SJSA1 (cell line): ENCODE data around the gene GFI1. TPM values are rescaled to one million over a fixed set of nuclear protein-coding genes. Genes with fewer than 3 reads are reported as not detected.

ENCODE experiments used
- DNase-seq, 2 experiments: peaks; one replicate each; pipeline ENCODE4 v3.0.0-alpha.2; 2015 to 2020; ENCODE audit warnings: low spot score in 2 of 2, low read depth in 1 of 2
- H3K27ac ChIP-seq: fragments of 250-450 bp; sonication (Bioruptor Pico); 2 replicates; pipeline ENCODE4 v1.5.1; 2020; ENCODE audit warnings: mild to moderate bottlenecking, moderate library complexity
- H3K27me3 ChIP-seq: fragments of 250-450 bp; sonication (Bioruptor Pico); replicated peaks from 2 replicates; pipeline ENCODE4 v1.5.1; 2020; ENCODE audit warnings: mild to moderate bottlenecking, moderate library complexity
- H3K36me3 ChIP-seq: fragments of 250-450 bp; sonication (Bioruptor Pico); 2 replicates; pipeline ENCODE4 v1.5.1; 2020; ENCODE audit warnings: mild to moderate bottlenecking
- H3K4me1 ChIP-seq: fragments of 250-450 bp; sonication (Bioruptor Pico); replicated peaks from 2 replicates; pipeline ENCODE4 v1.6.1; 2021; ENCODE audit warnings: mild to moderate bottlenecking
- H3K4me3 ChIP-seq: fragments of 250-450 bp; sonication (Bioruptor Pico); 2 replicates; pipeline ENCODE4 v1.5.1; 2020; ENCODE audit warnings: mild to moderate bottlenecking
- H3K9me3 ChIP-seq: fragments of 250-450 bp; sonication (Bioruptor Pico); replicated peaks from 2 replicates; pipeline ENCODE4 v1.5.1; 2020; ENCODE audit warnings: mild to moderate bottlenecking
- total RNA-seq: library from RNA; depleted of rRNA; stranded (reverse); fragments of >200 nt; shearing (Covaris generic); gene quantifications from 2 replicates; pipeline ENCODE4 v1.2.3, GENCODE V29; 2014

The GFI1 gene
- total RNA-seq, 1 experiment from 2014 or later: not detected

- DNase-seq: no peak
- Histone ChIP-seq H3K27ac (no peak overlapping the region), H3K4me1 (no peaks in the 10 kb centered on the region)
Measured at GRCh38 chr1:92503043-92503925, 16.6 kb upstream of the GFI1 start.

GRCh38 chr1:92502247-92502646 is 15.5 kb upstream of the GFI1 start:
- Histone ChIP-seq H3K27me3 (no peaks in the 10 kb centered on the region), H3K9me3 (no peaks in the 10 kb centered on the region), H3K36me3 (no peaks in the 10 kb centered on the region), H3K4me1 (no peaks in the 10 kb centered on the region), H3K27ac (no peak overlapping the region), H3K4me3 (no peak overlapping the region)
- no peak for DNase-seq

More at GRCh38 chr1:92503043-92503925, 16.6 kb upstream of the GFI1 start:
- no peak overlapping the region for H3K4me3 ChIP-seq
- no peaks in the 10 kb centered on the region for H3K9me3 ChIP-seq
- no peaks in the 10 kb centered on the region for H3K36me3 ChIP-seq
- H3K27me3 ChIP-seq: no peaks in the 10 kb centered on the region

GRCh38 chr1:92500552-92500951 is 13.8 kb upstream of the GFI1 start:
- Histone ChIP-seq H3K36me3 (no peaks in the 10 kb centered on the region), H3K4me1 (no peaks in the 10 kb centered on the region), H3K9me3 (no peaks in the 10 kb centered on the region), H3K4me3 (no peak overlapping the region), H3K27me3 (no peaks in the 10 kb centered on the region), H3K27ac (no peak overlapping the region)
- DNase-seq: no peak

- no peak overlapping the region for H3K27ac ChIP-seq
- no peak for DNase-seq
- no peaks in the 10 kb centered on the region for H3K4me1 ChIP-seq
- no peak overlapping the region for H3K4me3 ChIP-seq
- no peaks in the 10 kb centered on the region for H3K36me3 ChIP-seq
- H3K9me3 ChIP-seq: no peaks in the 10 kb centered on the region
- peaks cover 3% of the 10 kb centered on the region; the same call in 1 of the 2 replicates for H3K27me3 ChIP-seq
Measured at GRCh38 chr1:92495392-92496063, 8.8 kb upstream of the GFI1 start.

GRCh38 chr1:92494485-92495141 is 7.9 kb upstream of the GFI1 start:
- Histone ChIP-seq H3K36me3 (no peaks in the 10 kb centered on the region), H3K4me3 (no peak overlapping the region), H3K27me3 (peaks cover 7% of the 10 kb centered on the region; the same call in 1 of the 2 replicates), H3K9me3 (no peaks in the 10 kb centered on the region), H3K4me1 (no peaks in the 10 kb centered on the region), H3K27ac (no peak overlapping the region)
- no peak for DNase-seq

GRCh38 chr1:92493139-92493538 is 6.4 kb upstream of the GFI1 start:
- H3K27ac ChIP-seq: no peak overlapping the region
- H3K4me1 ChIP-seq: no peaks in the 10 kb centered on the region
- H3K36me3 ChIP-seq: no peaks in the 10 kb centered on the region
- no peaks in the 10 kb centered on the region for H3K9me3 ChIP-seq
- DNase-seq: no peak
- H3K4me3 ChIP-seq: no peak overlapping the region
- peaks cover 14% of the 10 kb centered on the region for H3K27me3 ChIP-seq

GRCh38 chr1:92488832-92489231 is 2.1 kb upstream of the GFI1 start:
- Histone ChIP-seq H3K9me3 (no peaks in the 10 kb centered on the region), H3K27me3 (peaks cover 52% of the 10 kb centered on the region), H3K4me3 (no peak overlapping the region), H3K36me3 (no peaks in the 10 kb centered on the region), H3K4me1 (peaks cover 13% of the 10 kb centered on the region), H3K27ac (no peak overlapping the region)
- no peak for DNase-seq

- DNase-seq: no peak
- H3K4me1 ChIP-seq: peaks cover 13% of the 10 kb centered on the region
- no peaks in the 10 kb centered on the region for H3K9me3 ChIP-seq
- H3K36me3 ChIP-seq: no peaks in the 10 kb centered on the region
- H3K27me3 ChIP-seq: peaks cover 56% of the 10 kb centered on the region
- H3K4me3 ChIP-seq: no peak overlapping the region
- no peak overlapping the region for H3K27ac ChIP-seq
Measured at GRCh38 chr1:92488416-92488815, 1.7 kb upstream of the GFI1 start.

GRCh38 chr1:92487078-92487605 is 417 bp upstream of the GFI1 start:
- H3K36me3 ChIP-seq: no peaks in the 10 kb centered on the region
- H3K27ac ChIP-seq: no peak overlapping the region
- peaks cover 69% of the 10 kb centered on the region for H3K27me3 ChIP-seq
- H3K9me3 ChIP-seq: peaks cover 3% of the 10 kb centered on the region
- H3K4me1 ChIP-seq: peaks cover 13% of the 10 kb centered on the region
- no peak for DNase-seq
- H3K4me3 ChIP-seq: no peak overlapping the region

GRCh38 chr1:92485381-92486250 is 1.1 kb downstream of the GFI1 start:
- peaks cover 13% of the 10 kb centered on the region for H3K4me1 ChIP-seq
- peak in 1 of 2 experiments; percentile 12 for DNase-seq
- peak overlapping the region; percentile 19 for H3K4me3 ChIP-seq
- H3K9me3 ChIP-seq: peaks cover 3% of the 10 kb centered on the region
- H3K27me3 ChIP-seq: peaks cover 68% of the 10 kb centered on the region
- no peaks in the 10 kb centered on the region for H3K36me3 ChIP-seq
- no peak overlapping the region for H3K27ac ChIP-seq

- DNase-seq: peak in 1 of 2 experiments; percentile 19
- peaks cover 3% of the 10 kb centered on the region for H3K9me3 ChIP-seq
- peaks cover 13% of the 10 kb centered on the region for H3K4me1 ChIP-seq
- H3K27me3 ChIP-seq: peaks cover 62% of the 10 kb centered on the region
- H3K36me3 ChIP-seq: no peaks in the 10 kb centered on the region
- peak overlapping the region; percentile 19 for H3K4me3 ChIP-seq
- no peak overlapping the region for H3K27ac ChIP-seq
Measured at GRCh38 chr1:92484472-92485380, 2.0 kb downstream of the GFI1 start.
